Erythroblast (primary cell): ENCODE measurements around the gene OLFM3.

Source experiments
- DNase-seq, 2 experiments: peaks; one replicate each; lab custom pipeline; 2025; lab: John Stamatoyannopoulos, UW
- GATA1 ChIP-seq: IDR thresholded peaks from 2 replicates; pipeline ENCODE4 v1.6.1; 2011; ENCODE audit warnings: low read depth, mild to moderate bottlenecking, control low read depth, low read length, moderate library complexity
- POLR2A ChIP-seq: IDR thresholded peaks from 2 replicates; pipeline ENCODE4 v1.6.1; 2011; ENCODE audit warnings: mild to moderate bottlenecking, low read length

OLFM3 gene

DNA sequence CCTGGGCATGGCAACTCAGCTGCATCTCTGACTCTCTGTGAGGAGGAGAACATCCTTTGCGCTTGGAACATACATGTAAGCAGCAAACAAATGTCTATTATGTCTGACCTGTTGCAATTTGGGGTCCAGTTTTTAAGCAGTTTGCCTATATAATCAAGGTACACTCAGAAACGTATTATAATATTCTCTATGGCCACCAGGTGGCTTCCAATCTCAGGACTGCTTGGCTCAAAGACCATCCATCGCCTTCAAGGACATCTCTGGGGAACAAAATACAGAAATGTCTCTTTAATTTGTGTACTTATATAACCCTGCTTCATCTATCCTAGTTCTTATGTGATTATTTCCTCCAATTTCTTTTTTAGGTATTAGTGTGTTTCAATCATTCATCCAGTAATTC is 227.2 kb downstream of the OLFM3 start:
- TF ChIP-seq POLR2A (no peak), GATA1 (no peak)
- DNase-seq, result peak in 1 of 2 experiments; percentile 3

DNA sequence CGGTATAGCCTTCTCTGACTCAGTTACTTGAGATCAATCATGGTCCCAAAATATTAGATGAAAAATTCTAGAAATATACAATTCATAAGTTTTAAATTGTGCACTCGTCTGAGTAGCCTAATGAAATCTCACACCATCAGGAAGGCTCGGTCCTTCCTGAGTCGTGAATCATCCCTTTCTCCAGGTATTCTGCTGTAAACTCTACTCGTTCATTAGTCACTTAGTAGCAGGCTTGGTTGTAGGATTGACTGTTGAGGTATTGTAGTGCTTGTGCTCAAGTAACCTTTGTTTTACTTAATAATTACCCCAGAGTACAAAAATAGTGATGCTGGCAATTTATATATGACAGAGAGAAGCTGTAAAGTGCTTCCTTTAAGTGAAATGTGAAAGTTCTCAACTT is 238.7 kb downstream of the OLFM3 start:
- DNase-seq, result no peak
- TF ChIP-seq GATA1 (no peak), POLR2A (no peak)

DNA sequence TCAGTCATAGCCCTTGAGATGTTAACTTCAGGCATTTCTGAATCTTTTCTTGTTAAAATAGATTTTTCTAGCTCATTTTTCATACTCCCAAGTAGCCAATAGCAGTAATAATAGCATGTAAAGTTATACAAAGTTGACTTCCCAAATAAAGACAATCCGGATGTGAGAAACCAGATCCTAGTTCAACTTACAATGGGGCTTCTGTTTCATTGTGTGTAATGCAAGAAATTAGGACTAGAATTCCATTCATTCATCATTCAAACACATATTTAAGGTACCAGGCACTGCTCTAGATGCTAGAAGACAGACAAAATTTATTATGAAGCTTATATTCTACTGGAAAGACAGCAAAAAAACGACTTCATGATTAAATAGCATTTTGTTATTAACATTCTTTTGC is 240.3 kb downstream of the OLFM3 start:
- TF ChIP-seq GATA1 (no peak), POLR2A (no peak)
- no peak for DNase-seq
